Measurements from ENCODE around the gene ANKRD35. TPM values are rescaled to one million over a fixed set of nuclear protein-coding genes. Genes with fewer than 3 reads are reported as not detected.
"Not testable (repeated sequence)": the region's sequence is repeated elsewhere in the genome, so short reads cannot be mapped to it uniquely, and the experiment has no call there.

Gene ANKRD35
- polyA plus RNA-seq, 1 of the 3 experiments (the other 2 are of a cell fraction) = 0.08 TPM

DNA sequence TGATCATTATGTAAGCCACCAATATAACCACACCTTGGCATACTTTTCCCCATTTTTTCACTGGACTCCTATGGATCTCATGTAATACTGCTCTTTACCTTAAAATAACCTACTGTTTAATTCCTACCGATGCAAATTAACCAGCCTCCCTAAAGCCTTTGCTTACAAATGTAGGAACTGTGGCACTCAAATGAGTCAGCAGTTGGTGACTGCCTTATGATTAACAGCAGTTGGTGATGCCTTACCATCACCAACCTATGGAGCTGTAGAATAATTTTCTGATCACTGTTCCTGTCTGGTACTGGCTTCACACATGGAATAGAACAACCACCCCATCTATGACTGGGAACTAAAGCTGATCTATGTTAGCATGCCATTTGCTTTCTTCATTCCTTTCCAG is 48.0 kb downstream of the ANKRD35 start (continued):
- TF ChIP-seq, protein P1, sequence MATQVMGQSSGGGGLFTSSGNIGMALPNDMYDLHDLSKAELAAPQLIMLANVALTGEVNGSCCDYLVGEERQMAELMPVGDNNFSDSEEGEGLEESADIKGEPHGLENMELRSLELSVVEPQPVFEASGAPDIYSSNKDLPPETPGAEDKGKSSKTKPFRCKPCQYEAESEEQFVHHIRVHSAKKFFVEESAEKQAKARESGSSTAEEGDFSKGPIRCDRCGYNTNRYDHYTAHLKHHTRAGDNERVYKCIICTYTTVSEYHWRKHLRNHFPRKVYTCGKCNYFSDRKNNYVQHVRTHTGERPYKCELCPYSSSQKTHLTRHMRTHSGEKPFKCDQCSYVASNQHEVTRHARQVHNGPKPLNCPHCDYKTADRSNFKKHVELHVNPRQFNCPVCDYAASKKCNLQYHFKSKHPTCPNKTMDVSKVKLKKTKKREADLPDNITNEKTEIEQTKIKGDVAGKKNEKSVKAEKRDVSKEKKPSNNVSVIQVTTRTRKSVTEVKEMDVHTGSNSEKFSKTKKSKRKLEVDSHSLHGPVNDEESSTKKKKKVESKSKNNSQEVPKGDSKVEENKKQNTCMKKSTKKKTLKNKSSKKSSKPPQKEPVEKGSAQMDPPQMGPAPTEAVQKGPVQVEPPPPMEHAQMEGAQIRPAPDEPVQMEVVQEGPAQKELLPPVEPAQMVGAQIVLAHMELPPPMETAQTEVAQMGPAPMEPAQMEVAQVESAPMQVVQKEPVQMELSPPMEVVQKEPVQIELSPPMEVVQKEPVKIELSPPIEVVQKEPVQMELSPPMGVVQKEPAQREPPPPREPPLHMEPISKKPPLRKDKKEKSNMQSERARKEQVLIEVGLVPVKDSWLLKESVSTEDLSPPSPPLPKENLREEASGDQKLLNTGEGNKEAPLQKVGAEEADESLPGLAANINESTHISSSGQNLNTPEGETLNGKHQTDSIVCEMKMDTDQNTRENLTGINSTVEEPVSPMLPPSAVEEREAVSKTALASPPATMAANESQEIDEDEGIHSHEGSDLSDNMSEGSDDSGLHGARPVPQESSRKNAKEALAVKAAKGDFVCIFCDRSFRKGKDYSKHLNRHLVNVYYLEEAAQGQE (IDR thresholded peaks at IDR 0.05; ENCODE audit: low read depth, low read length) = no peak
- TF ChIP-seq FOSL2 (IDR thresholded peaks at IDR 0.05; ENCODE audit: borderline replicate concordance, low read depth) = no peak
- TF ChIP-seq SMC3 (IDR thresholded peaks at IDR 0.05; ENCODE audit: low read depth, low read length) = no peak
- TF ChIP-seq FOXM1 (IDR thresholded peaks at IDR 0.05; ENCODE audit: low read depth) = no peak
- no peak for TF ChIP-seq USF1 (IDR thresholded peaks at IDR 0.05; ENCODE audit: borderline replicate concordance, low read depth)
- no peak for TF ChIP-seq GATA2 (CRISPR knock-in tag; IDR thresholded peaks at IDR 0.05)
- TF ChIP-seq GABPA (IDR thresholded peaks at IDR 0.05; ENCODE audit: low read depth) = no peak
- no peak for TF ChIP-seq FOXJ3 (CRISPR knock-in tag; IDR thresholded peaks at IDR 0.05)

GRCh38 chr1:145830810-145831209 is 54.9 kb downstream of the ANKRD35 start:
- ChIA-PET POLR2A (interaction anchor here (0.6 to 0.7 kb wide), 2 partner anchors 18 to 106 kb away, joined by 3 to 4 read pairs; no protein-coding TSS in a partner anchor), CTCF (interaction anchor here (10.4 kb wide), 1 partner anchor 15 kb away, joined by 121 read pairs; the partner anchor contains the start of gene NUDT17)
- DNase-seq; H3K4me2 ChIP-seq; H3K4me3 ChIP-seq (ENCODE audit: low read depth in 2 of 2, low read length in 1 of 2); H3F3A ChIP-seq (replicated peaks; ENCODE audit: insufficient read depth); H3K9me3 ChIP-seq; H3K4me1 ChIP-seq (ENCODE audit: control insufficient read depth in 1 of 2, insufficient read depth in 2 of 2, low read depth in 1 of 2, low read length in 1 of 2); H4K20me1 ChIP-seq (ENCODE audit: insufficient read depth); H3K27me3 ChIP-seq (ENCODE audit: insufficient read depth); H3K9me2 ChIP-seq; H2AFZ ChIP-seq (ENCODE audit: low read depth); H3K9ac ChIP-seq; H3K27ac ChIP-seq (ENCODE audit: low read depth in 2 of 2, low read length in 1 of 2): not testable (repeated sequence)
- H3K79me2 ChIP-seq (ENCODE audit: insufficient read depth) = peaks cover 20% of the 10 kb centered on the region
- 93% methylated on average over 2 of the region's 2 CpGs for WGBS (ENCODE audit: low lambda C conversion rate)
- peaks cover 69 to 71% of the 10 kb centered on the region in 2 experiments for H3K36me3 ChIP-seq (replicated peaks in 1 of 2; ENCODE audit: control insufficient read depth in 1 of 2, insufficient read depth in 2 of 2, low read length in 1 of 2)

GRCh38 chr1:145828367-145829026 is 57.2 kb downstream of the ANKRD35 start:
- ChIA-PET POLR2A (interaction anchor here (0.6 kb wide), 1 partner anchor 100 kb away, joined by 5 read pairs; no protein-coding TSS in a partner anchor), CTCF (interaction anchor here (1.2 to 10.4 kb wide), 3 partner anchors 17 to 149 kb away, joined by 3 to 121 read pairs (median 7); partner anchors contain the start of gene NUDT17)
- H3K36me3 ChIP-seq (replicated peaks in 1 of 2; ENCODE audit: control insufficient read depth in 1 of 2, insufficient read depth in 2 of 2, low read length in 1 of 2) = peaks cover 56 to 59% of the 10 kb centered on the region in 2 experiments

More at GRCh38 chr1:145828367-145829026, 57.2 kb downstream of the ANKRD35 start:
- DNase-seq = no peak
- H3K9me3 ChIP-seq = no peaks in the 10 kb centered on the region
- TF ChIP-seq SIN3A (IDR thresholded peaks at IDR 0.05; ENCODE audit: borderline replicate concordance, low read depth, low read length) (no peak), FOSL2 (IDR thresholded peaks at IDR 0.05; ENCODE audit: borderline replicate concordance, low read depth) (no peak), MAX (IDR thresholded peaks at IDR 0.05; ENCODE audit: low read depth) (no peak), SMC3 (IDR thresholded peaks at IDR 0.05; ENCODE audit: low read depth, low read length) (no peak), FOXM1 (IDR thresholded peaks at IDR 0.05; ENCODE audit: low read depth) (no peak), MEF2A (IDR thresholded peaks at IDR 0.05; ENCODE audit: borderline replicate concordance, low read depth) (no peak), TAF1 (IDR thresholded peaks at IDR 0.05; ENCODE audit: borderline replicate concordance, low read depth, low read length) (no peak), NFIC (IDR thresholded peaks at IDR 0.05; ENCODE audit: borderline replicate concordance) (no peak), POLR2AphosphoS5 (IDR thresholded peaks at IDR 0.05; ENCODE audit: low read depth, low read length) (no peak)
- TF ChIP-seq, protein P2, sequence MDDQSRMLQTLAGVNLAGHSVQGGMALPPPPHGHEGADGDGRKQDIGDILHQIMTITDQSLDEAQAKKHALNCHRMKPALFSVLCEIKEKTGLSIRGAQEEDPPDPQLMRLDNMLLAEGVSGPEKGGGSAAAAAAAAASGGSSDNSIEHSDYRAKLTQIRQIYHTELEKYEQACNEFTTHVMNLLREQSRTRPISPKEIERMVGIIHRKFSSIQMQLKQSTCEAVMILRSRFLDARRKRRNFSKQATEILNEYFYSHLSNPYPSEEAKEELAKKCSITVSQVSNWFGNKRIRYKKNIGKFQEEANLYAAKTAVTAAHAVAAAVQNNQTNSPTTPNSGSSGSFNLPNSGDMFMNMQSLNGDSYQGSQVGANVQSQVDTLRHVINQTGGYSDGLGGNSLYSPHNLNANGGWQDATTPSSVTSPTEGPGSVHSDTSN (IDR thresholded peaks at IDR 0.05) = no peak
- TF ChIP-seq, protein P3, sequence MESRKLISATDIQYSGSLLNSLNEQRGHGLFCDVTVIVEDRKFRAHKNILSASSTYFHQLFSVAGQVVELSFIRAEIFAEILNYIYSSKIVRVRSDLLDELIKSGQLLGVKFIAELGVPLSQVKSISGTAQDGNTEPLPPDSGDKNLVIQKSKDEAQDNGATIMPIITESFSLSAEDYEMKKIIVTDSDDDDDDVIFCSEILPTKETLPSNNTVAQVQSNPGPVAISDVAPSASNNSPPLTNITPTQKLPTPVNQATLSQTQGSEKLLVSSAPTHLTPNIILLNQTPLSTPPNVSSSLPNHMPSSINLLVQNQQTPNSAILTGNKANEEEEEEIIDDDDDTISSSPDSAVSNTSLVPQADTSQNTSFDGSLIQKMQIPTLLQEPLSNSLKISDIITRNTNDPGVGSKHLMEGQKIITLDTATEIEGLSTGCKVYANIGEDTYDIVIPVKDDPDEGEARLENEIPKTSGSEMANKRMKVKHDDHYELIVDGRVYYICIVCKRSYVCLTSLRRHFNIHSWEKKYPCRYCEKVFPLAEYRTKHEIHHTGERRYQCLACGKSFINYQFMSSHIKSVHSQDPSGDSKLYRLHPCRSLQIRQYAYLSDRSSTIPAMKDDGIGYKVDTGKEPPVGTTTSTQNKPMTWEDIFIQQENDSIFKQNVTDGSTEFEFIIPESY (IDR thresholded peaks at IDR 0.05; ENCODE audit: borderline replicate concordance, low read depth) = no peak
- H3K4me3 ChIP-seq (ENCODE audit: low read depth in 2 of 2, low read length in 1 of 2) = no peak overlapping the region
- no peaks in the 10 kb centered on the region for H3K27me3 ChIP-seq (ENCODE audit: insufficient read depth)
- peaks cover 14% of the 10 kb centered on the region for H3F3A ChIP-seq (replicated peaks; ENCODE audit: insufficient read depth)
- H3K79me2 ChIP-seq (ENCODE audit: insufficient read depth) = peaks cover 43% of the 10 kb centered on the region
- H3K4me2 ChIP-seq = no peak overlapping the region
- no peak overlapping the region for H3K27ac ChIP-seq (ENCODE audit: low read depth in 2 of 2, low read length in 1 of 2)
- H2AFZ ChIP-seq (ENCODE audit: low read depth) = no peak overlapping the region
- H3K9me2 ChIP-seq = no peaks in the 10 kb centered on the region
- no peaks in the 10 kb centered on the region for H4K20me1 ChIP-seq (ENCODE audit: insufficient read depth)
- H3K4me1 ChIP-seq (ENCODE audit: control insufficient read depth in 1 of 2, insufficient read depth in 2 of 2, low read depth in 1 of 2, low read length in 1 of 2) = peaks cover 0 to 12% of the 10 kb centered on the region in 2 experiments; a peak in 2 of 4 replicates
- no peak overlapping the region for H3K9ac ChIP-seq
